CD4-positive, alpha-beta T cell treated with Interleukin-1 beta for 1 hour (primary cell): ENCODE measurements around the gene TRIM7.
"Not testable (repeated sequence)": the region's sequence is repeated elsewhere in the genome, so short reads cannot be mapped to it uniquely, and the experiment has no call there.

Experiments used
- DNase-seq, 2 donors: peaks; one replicate each; pipeline ENCODE4 v3.0.0-alpha.2; 2020 to 2022

The TRIM7 gene

GRCh38 chr5:181146927-181147636, 57.9 kb downstream of the TRIM7 start, which contains the start of gene OR2V2:
TSS of gene OR2V2 (plus strand) at chr5:181147586. CDS start at chr5:181154943, 7,357 bp downstream.
- DNase-seq, result not testable (repeated sequence)

GRCh38 chr5:181145133-181145532, 59.9 kb downstream of the TRIM7 start:
- DNase-seq, result no peak
